Measurements from ENCODE around the gene FMN2.

DNA sequence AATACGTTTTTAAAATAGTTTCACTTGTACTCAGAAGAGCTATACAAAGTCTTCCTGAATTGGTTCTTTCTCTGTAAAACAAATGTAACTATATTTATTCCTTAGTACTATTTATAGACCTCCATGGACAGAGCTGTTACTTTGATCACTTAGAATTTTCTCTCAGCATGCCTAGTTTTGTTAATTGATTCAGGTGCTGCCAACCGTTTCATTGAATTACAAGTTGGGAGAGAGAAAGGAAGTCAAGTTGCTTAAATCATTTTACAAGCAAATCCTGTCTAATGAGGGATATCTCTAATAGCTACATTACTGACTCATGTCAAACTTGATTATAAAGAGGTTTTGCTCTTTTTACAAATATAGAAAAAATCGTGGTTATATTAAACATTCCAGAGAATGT, 241.0 kb downstream of the FMN2 start:
- TF ChIP-seq, protein P1, sequence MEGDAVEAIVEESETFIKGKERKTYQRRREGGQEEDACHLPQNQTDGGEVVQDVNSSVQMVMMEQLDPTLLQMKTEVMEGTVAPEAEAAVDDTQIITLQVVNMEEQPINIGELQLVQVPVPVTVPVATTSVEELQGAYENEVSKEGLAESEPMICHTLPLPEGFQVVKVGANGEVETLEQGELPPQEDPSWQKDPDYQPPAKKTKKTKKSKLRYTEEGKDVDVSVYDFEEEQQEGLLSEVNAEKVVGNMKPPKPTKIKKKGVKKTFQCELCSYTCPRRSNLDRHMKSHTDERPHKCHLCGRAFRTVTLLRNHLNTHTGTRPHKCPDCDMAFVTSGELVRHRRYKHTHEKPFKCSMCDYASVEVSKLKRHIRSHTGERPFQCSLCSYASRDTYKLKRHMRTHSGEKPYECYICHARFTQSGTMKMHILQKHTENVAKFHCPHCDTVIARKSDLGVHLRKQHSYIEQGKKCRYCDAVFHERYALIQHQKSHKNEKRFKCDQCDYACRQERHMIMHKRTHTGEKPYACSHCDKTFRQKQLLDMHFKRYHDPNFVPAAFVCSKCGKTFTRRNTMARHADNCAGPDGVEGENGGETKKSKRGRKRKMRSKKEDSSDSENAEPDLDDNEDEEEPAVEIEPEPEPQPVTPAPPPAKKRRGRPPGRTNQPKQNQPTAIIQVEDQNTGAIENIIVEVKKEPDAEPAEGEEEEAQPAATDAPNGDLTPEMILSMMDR (tag by site-specific recombination; IDR thresholded peaks at IDR 0.05) = no peak
- no peak for TF ChIP-seq ZNF112 (tag by site-specific recombination; IDR thresholded peaks at IDR 0.05)
- TF ChIP-seq WT1 (tag by site-specific recombination; IDR thresholded peaks at IDR 0.05) = no peak
- no peak for TF ChIP-seq REPIN1 (tag by site-specific recombination; IDR thresholded peaks at IDR 0.05; ENCODE audit: low read depth)
- TF ChIP-seq, protein P2, sequence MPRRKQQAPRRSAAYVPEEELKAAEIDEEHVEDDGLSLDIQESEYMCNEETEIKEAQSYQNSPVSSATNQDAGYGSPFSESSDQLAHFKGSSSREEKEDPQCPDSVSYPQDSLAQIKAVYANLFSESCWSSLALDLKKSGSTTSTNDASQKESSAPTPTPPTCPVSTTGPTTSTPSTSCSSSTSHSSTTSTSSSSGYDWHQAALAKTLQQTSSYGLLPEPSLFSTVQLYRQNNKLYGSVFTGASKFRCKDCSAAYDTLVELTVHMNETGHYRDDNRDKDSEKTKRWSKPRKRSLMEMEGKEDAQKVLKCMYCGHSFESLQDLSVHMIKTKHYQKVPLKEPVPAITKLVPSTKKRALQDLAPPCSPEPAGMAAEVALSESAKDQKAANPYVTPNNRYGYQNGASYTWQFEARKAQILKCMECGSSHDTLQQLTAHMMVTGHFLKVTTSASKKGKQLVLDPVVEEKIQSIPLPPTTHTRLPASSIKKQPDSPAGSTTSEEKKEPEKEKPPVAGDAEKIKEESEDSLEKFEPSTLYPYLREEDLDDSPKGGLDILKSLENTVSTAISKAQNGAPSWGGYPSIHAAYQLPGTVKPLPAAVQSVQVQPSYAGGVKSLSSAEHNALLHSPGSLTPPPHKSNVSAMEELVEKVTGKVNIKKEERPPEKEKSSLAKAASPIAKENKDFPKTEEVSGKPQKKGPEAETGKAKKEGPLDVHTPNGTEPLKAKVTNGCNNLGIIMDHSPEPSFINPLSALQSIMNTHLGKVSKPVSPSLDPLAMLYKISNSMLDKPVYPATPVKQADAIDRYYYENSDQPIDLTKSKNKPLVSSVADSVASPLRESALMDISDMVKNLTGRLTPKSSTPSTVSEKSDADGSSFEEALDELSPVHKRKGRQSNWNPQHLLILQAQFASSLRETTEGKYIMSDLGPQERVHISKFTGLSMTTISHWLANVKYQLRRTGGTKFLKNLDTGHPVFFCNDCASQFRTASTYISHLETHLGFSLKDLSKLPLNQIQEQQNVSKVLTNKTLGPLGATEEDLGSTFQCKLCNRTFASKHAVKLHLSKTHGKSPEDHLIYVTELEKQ (tag by site-specific recombination; IDR thresholded peaks at IDR 0.05; ENCODE audit: borderline replicate concordance) = no peak
- TF ChIP-seq ZNF121 (tag by site-specific recombination; IDR thresholded peaks at IDR 0.05) = no peak
- TF ChIP-seq YY1 (tag by site-specific recombination; IDR thresholded peaks at IDR 0.05) = no peak
- no peak for TF ChIP-seq ZNF274 (IDR thresholded peaks at IDR 0.05; ENCODE audit: low read length)
- no peak for TF ChIP-seq ZNF274 (tag by site-specific recombination; IDR thresholded peaks at IDR 0.05; ENCODE audit: borderline replicate concordance)
